ENCODE measurements around the gene ABCA12.
"Not testable (repeated sequence)": the region's sequence is repeated elsewhere in the genome, so short reads cannot be mapped to it uniquely, and the experiment has no call there.

ABCA12 gene

GRCh38 chr2:215171796-215172195 lies 33.4 kb upstream of the ABCA12 start:
- Histone ChIP-seq H4K8ac (ENCODE audit: low read depth, low read length) (no peak overlapping the region), H2AFZ (ENCODE audit: insufficient read depth, low read length, poor library complexity) (no peak overlapping the region), H4K91ac (ENCODE audit: low read depth, low read length) (no peak overlapping the region), H3K4ac (ENCODE audit: low read depth, low read length) (no peak overlapping the region), H3K79me2 (ENCODE audit: control insufficient read depth, insufficient read depth, low read length, poor library complexity) (no peaks in the 10 kb centered on the region), H3K23ac (ENCODE audit: low read length) (no peak overlapping the region), H3K4me3 (ENCODE audit: low read depth, low read length) (no peak overlapping the region), H2BK120ac (ENCODE audit: insufficient read depth, low read length, poor library complexity) (no peak overlapping the region), H3K27ac (ENCODE audit: low read depth, low read length) (no peak overlapping the region), H3K9ac (ENCODE audit: low read length) (no peak overlapping the region), H4K12ac (ENCODE audit: low read depth, low read length) (no peak overlapping the region), H3K4me2 (ENCODE audit: low read length) (no peak overlapping the region), H3K9me3 (ENCODE audit: insufficient read depth, low read depth, low read length) (no peaks in the 10 kb centered on the region), H3K79me1 (ENCODE audit: low read length) (no peaks in the 10 kb centered on the region), H3K36me3 (ENCODE audit: control insufficient read depth in 1 of 2, insufficient read depth in 2 of 2, low read length in 2 of 2) (no peaks in the 10 kb centered on the region), H2AK5ac (ENCODE audit: low read length) (no peak overlapping the region), H3K4me1 (ENCODE audit: control insufficient read depth in 1 of 2, insufficient read depth in 2 of 2, low read length in 2 of 2) (peaks cover 0 to 2% of the 10 kb centered on the region in 2 experiments), H2BK5ac (ENCODE audit: low read depth, low read length, poor library complexity) (no peak overlapping the region), H3K14ac (ENCODE audit: low read length) (no peak overlapping the region), H3K18ac (ENCODE audit: low read length) (no peak overlapping the region), H3K27me3 (ENCODE audit: insufficient read depth, low read length) (no peaks in the 10 kb centered on the region), H2BK12ac (ENCODE audit: low read length) (no peak overlapping the region)
- no CpG with 5 or more reads among the region's 4 CpGs for whole genome bisulfite sequencing (ENCODE audit: extremely low coverage, insufficient coverage, insufficient read length)
- peak; percentile 15 to 55 for DNase-seq

- Histone ChIP-seq H3K79me1 (ENCODE audit: low read length) (no peaks in the 10 kb centered on the region), H3K14ac (ENCODE audit: low read length) (no peak overlapping the region), H3K4ac (ENCODE audit: low read depth, low read length) (no peak overlapping the region), H2BK12ac (ENCODE audit: low read length) (no peak overlapping the region), H3K27me3 (ENCODE audit: insufficient read depth, low read length) (no peaks in the 10 kb centered on the region), H3K4me1 (ENCODE audit: control insufficient read depth in 1 of 2, insufficient read depth in 2 of 2, low read length in 2 of 2) (peaks cover 0 to 2% of the 10 kb centered on the region in 2 experiments), H2BK120ac (ENCODE audit: insufficient read depth, low read length, poor library complexity) (no peak overlapping the region), H4K12ac (ENCODE audit: low read depth, low read length) (no peak overlapping the region), H3K18ac (ENCODE audit: low read length) (no peak overlapping the region), H3K23ac (ENCODE audit: low read length) (no peak overlapping the region), H2BK5ac (ENCODE audit: low read depth, low read length, poor library complexity) (no peak overlapping the region), H3K4me2 (ENCODE audit: low read length) (no peak overlapping the region), H4K8ac (ENCODE audit: low read depth, low read length) (no peak overlapping the region), H3K79me2 (ENCODE audit: control insufficient read depth, insufficient read depth, low read length, poor library complexity) (no peaks in the 10 kb centered on the region), H4K91ac (ENCODE audit: low read depth, low read length) (no peak overlapping the region), H3K9ac (ENCODE audit: low read length) (no peak overlapping the region), H2AK5ac (ENCODE audit: low read length) (no peak overlapping the region), H3K36me3 (ENCODE audit: control insufficient read depth in 1 of 2, insufficient read depth in 2 of 2, low read length in 2 of 2) (no peaks in the 10 kb centered on the region), H3K4me3 (ENCODE audit: low read depth, low read length) (no peak overlapping the region), H3K9me3 (ENCODE audit: insufficient read depth, low read depth, low read length) (no peaks in the 10 kb centered on the region), H3K27ac (ENCODE audit: low read depth, low read length) (no peak overlapping the region), H2AFZ (ENCODE audit: insufficient read depth, low read length, poor library complexity) (no peak overlapping the region)
- DNase-seq: peak in 1 of 2 donors; percentile 22
- WGBS (ENCODE audit: extremely low coverage, insufficient coverage, insufficient read length): no CpG with 5 or more reads among the region's 3 CpGs
These were observed 32.7 kb upstream of the ABCA12 start for GRCh38 chr2:215171151-215171550.

- not testable (repeated sequence) for H3K4me2 ChIP-seq (ENCODE audit: low read length); H2BK120ac ChIP-seq (ENCODE audit: insufficient read depth, low read length, poor library complexity); H3K27me3 ChIP-seq (ENCODE audit: insufficient read depth, low read length); H2AK5ac ChIP-seq (ENCODE audit: low read length); H2BK12ac ChIP-seq (ENCODE audit: low read length); H3K14ac ChIP-seq (ENCODE audit: low read length); H4K8ac ChIP-seq (ENCODE audit: low read depth, low read length); H3K9ac ChIP-seq (ENCODE audit: low read length); H4K12ac ChIP-seq (ENCODE audit: low read depth, low read length); H3K27ac ChIP-seq (ENCODE audit: low read depth, low read length); H3K79me1 ChIP-seq (ENCODE audit: low read length); H4K91ac ChIP-seq (ENCODE audit: low read depth, low read length); H3K9me3 ChIP-seq (ENCODE audit: insufficient read depth, low read depth, low read length); H2BK5ac ChIP-seq (ENCODE audit: low read depth, low read length, poor library complexity); H3K79me2 ChIP-seq (ENCODE audit: control insufficient read depth, insufficient read depth, low read length, poor library complexity); H3K4ac ChIP-seq (ENCODE audit: low read depth, low read length); H3K4me3 ChIP-seq (ENCODE audit: low read depth, low read length); H3K36me3 ChIP-seq (ENCODE audit: control insufficient read depth in 1 of 2, insufficient read depth in 2 of 2, low read length in 2 of 2); DNase-seq; H3K4me1 ChIP-seq (ENCODE audit: control insufficient read depth in 1 of 2, insufficient read depth in 2 of 2, low read length in 2 of 2); H3K23ac ChIP-seq (ENCODE audit: low read length); H3K18ac ChIP-seq (ENCODE audit: low read length); H2AFZ ChIP-seq (ENCODE audit: insufficient read depth, low read length, poor library complexity)
- no CpG with 5 or more reads among the region's 2 CpGs for WGBS (ENCODE audit: extremely low coverage, insufficient coverage, insufficient read length)
These were observed 28.1 kb upstream of the ABCA12 start for GRCh38 chr2:215166505-215166904.

GRCh38 chr2:215163319-215163718 lies 24.9 kb upstream of the ABCA12 start:
- not testable (repeated sequence) for H3K79me2 ChIP-seq (ENCODE audit: control insufficient read depth, insufficient read depth, low read length, poor library complexity); H4K12ac ChIP-seq (ENCODE audit: low read depth, low read length); H2BK120ac ChIP-seq (ENCODE audit: insufficient read depth, low read length, poor library complexity); H2AFZ ChIP-seq (ENCODE audit: insufficient read depth, low read length, poor library complexity); H3K4me3 ChIP-seq (ENCODE audit: low read depth, low read length); H3K9ac ChIP-seq (ENCODE audit: low read length); H3K23ac ChIP-seq (ENCODE audit: low read length); H4K91ac ChIP-seq (ENCODE audit: low read depth, low read length); H3K36me3 ChIP-seq (ENCODE audit: control insufficient read depth in 1 of 2, insufficient read depth in 2 of 2, low read length in 2 of 2); H3K14ac ChIP-seq (ENCODE audit: low read length); H3K27ac ChIP-seq (ENCODE audit: low read depth, low read length); H2BK12ac ChIP-seq (ENCODE audit: low read length); H3K4me2 ChIP-seq (ENCODE audit: low read length); H3K9me3 ChIP-seq (ENCODE audit: insufficient read depth, low read depth, low read length); H2BK5ac ChIP-seq (ENCODE audit: low read depth, low read length, poor library complexity); H4K8ac ChIP-seq (ENCODE audit: low read depth, low read length); H3K18ac ChIP-seq (ENCODE audit: low read length); DNase-seq; H3K27me3 ChIP-seq (ENCODE audit: insufficient read depth, low read length); H3K4me1 ChIP-seq (ENCODE audit: control insufficient read depth in 1 of 2, insufficient read depth in 2 of 2, low read length in 2 of 2); H3K79me1 ChIP-seq (ENCODE audit: low read length); H2AK5ac ChIP-seq (ENCODE audit: low read length); H3K4ac ChIP-seq (ENCODE audit: low read depth, low read length)
- no CpG with 5 or more reads among the region's 31 CpGs for WGBS (ENCODE audit: extremely low coverage, insufficient coverage, insufficient read length)

Measured in trophoblast cell (in vitro differentiated cells and primary cell).